ENCODE data around the gene SGMS1. TPM values are rescaled to one million over a fixed set of nuclear protein-coding genes. Genes with fewer than 3 reads are reported as not detected.

Gene SGMS1
- total and polyA plus RNA-seq, 2 donors (not counting 3 experiments of a cell fraction or from before 2014, with no cell fraction given), result 9.7 to 23.7 TPM

GRCh38 chr10:50280049-50280841 lies 343.5 kb downstream of the SGMS1 start:
- no TSS peak for BruUV-seq (replicated peaks)
- POLR2A ChIA-PET, result no interaction called here
- FAIRE-seq, result no peak
- H3K27ac ChIP-seq (ENCODE audit: insufficient read depth, low read depth, low read length), result no peak overlapping the region
- no peak overlapping the region for H3K4me3 ChIP-seq (replicated peaks in 1 of 3; ENCODE audit: insufficient read depth in 1 of 3, low read depth in 1 of 3, low read length in 3 of 3)
- intact Hi-C loops (cut with micrococcal nuclease) (no loop called here), dilution Hi-C loops (cut with MboI; ENCODE audit: extremely low pct_ligation_motif_present, low sequenced_read_pairs) (no loop called here)
- H3K27me3 ChIP-seq (ENCODE audit: control insufficient read depth in 2 of 2, insufficient read depth in 2 of 2, low read length in 2 of 2), result peaks cover 8 to 28% of the 10 kb centered on the region in 2 experiments
- no peaks in the 10 kb centered on the region for H3K9me3 ChIP-seq (replicated peaks; ENCODE audit: control insufficient read depth, insufficient read depth, low read length)
- H3K4me2 ChIP-seq (ENCODE audit: insufficient read depth, low read length), result no peak overlapping the region
- no peaks in the 10 kb centered on the region for H3K9me1 ChIP-seq (replicated peaks; ENCODE audit: control insufficient read depth, extremely low read depth, insufficient read depth, low read length)
- no peak for TF ChIP-seq MAX (IDR thresholded peaks at IDR 0.05; ENCODE audit: insufficient read depth, insufficient read length)
- TF ChIP-seq MYC (IDR thresholded peaks at IDR 0.05; ENCODE audit: low read depth, low read length), result no peak
- no peak for TF ChIP-seq EZH2 (IDR thresholded peaks at IDR 0.05; ENCODE audit: borderline replicate concordance, low read depth, low read length, severe bottlenecking)
- TF ChIP-seq GATA2 (IDR thresholded peaks at IDR 0.05; ENCODE audit: insufficient read depth, insufficient read length, low read depth, low read length), result no peak
- TF ChIP-seq POLR2A (IDR thresholded peaks at IDR 0.05; ENCODE audit: low read depth, low read length), result no peak
- TF ChIP-seq JUN (IDR thresholded peaks at IDR 0.05; ENCODE audit: borderline replicate concordance, insufficient read depth, insufficient read length, low read depth), result no peak
- no peak for TF ChIP-seq CTCF (IDR thresholded peaks at IDR 0.05; ENCODE audit: extremely low read depth in 1 of 2, insufficient read depth in 1 of 2, low read depth in 1 of 2, low read length in 2 of 2)
- TF ChIP-seq POLR2AphosphoS5 (IDR thresholded peaks at IDR 0.05; ENCODE audit: insufficient read depth, low read depth, low read length), result no peak
- TF ChIP-seq FOS (IDR thresholded peaks at IDR 0.05; ENCODE audit: borderline replicate concordance, insufficient read depth, low read length), result no peak
- H4K20me1 ChIP-seq (replicated peaks; ENCODE audit: control insufficient read depth, extremely low read depth, insufficient read depth, low read length), result no peaks in the 10 kb centered on the region
- H3K4me1 ChIP-seq (ENCODE audit: control insufficient read depth, extremely low read depth, insufficient read depth, low read length), result no peaks in the 10 kb centered on the region
- no peak for DNase-seq (ENCODE audit: low read depth, low spot score)
- no peaks in the 10 kb centered on the region for H3K36me3 ChIP-seq (ENCODE audit: control insufficient read depth in 2 of 2, extremely low read depth in 1 of 2, insufficient read depth in 2 of 2, low read length in 2 of 2)
- CTCF ChIA-PET, result no interaction called here
- no peak overlapping the region for H3K9ac ChIP-seq (replicated peaks; ENCODE audit: extremely low read depth, insufficient read depth, low read length)
- H2AFZ ChIP-seq (ENCODE audit: low read depth, low read length), result no peak overlapping the region
- no peaks in the 10 kb centered on the region for H3K79me2 ChIP-seq (ENCODE audit: control insufficient read depth, insufficient read depth, low read length)

All from endothelial cell of umbilical vein (primary cell).